WTC11 (cell line): ENCODE data around the gene ALX4. TPM values are rescaled to one million over a fixed set of nuclear protein-coding genes. Genes with fewer than 3 reads are reported as not detected.

Source experiments
- ATAC-seq: fragments of 200-7000 bp; cut with Tn5 transposase; 2 replicates; pipeline ENCODE4 v1.10.0; 2021; ENCODE audit warnings: mild to moderate bottlenecking, moderate library complexity
- CTCF ChIA-PET: fragments of 300-600 bp; sonication (Branson Sonifier 250); formaldehyde crosslinking; loops from one replicate; lab custom pipeline; 2021; ENCODE audit warnings: antibody characterized with exemption; lab: Charles Lee
- POLR2A ChIA-PET: fragments of 350-600 bp; sonication (Branson Sonifier 250); formaldehyde crosslinking; loops from one replicate; lab custom pipeline; 2021; ENCODE audit warnings: antibody characterized with exemption; lab: Charles Lee
- DNase-seq: peaks from one replicate; pipeline ENCODE4 v3.0.0; 2021; ENCODE audit warnings: low spot score
- H3K27ac Mint-ChIP-seq: 2 replicates; pipeline ENCODE4 v1.8.0; 2021; ENCODE audit warnings: mixed read lengths
- H3K27me3 Mint-ChIP-seq: 2 replicates; pipeline ENCODE4 v1.8.0; 2021; ENCODE audit warnings: low read depth, mild to moderate bottlenecking, moderate library complexity, mixed read lengths
- H3K36me3 Mint-ChIP-seq: 2 replicates; pipeline ENCODE4 v1.8.0; 2021; ENCODE audit warnings: mixed read lengths
- H3K4me1 Mint-ChIP-seq: 2 replicates; pipeline ENCODE4 v1.8.0; 2022; ENCODE audit warnings: mixed read lengths
- H3K4me3 Mint-ChIP-seq: 2 replicates; pipeline ENCODE4 v1.8.0; 2021; ENCODE audit warnings: mild to moderate bottlenecking, moderate library complexity, mixed read lengths
- H3K9me3 Mint-ChIP-seq: 2 replicates; pipeline ENCODE4 v1.8.0; 2021; ENCODE audit warnings: mixed read lengths
- ATF6 ChIP-seq: sonication (generic); formaldehyde crosslinking; IDR thresholded peaks from 2 replicates; pipeline ENCODE4 v1.8.1; 2023; ENCODE audit warnings: mild to moderate bottlenecking, missing genetic modification reagents
- CDX4 ChIP-seq: fragments of 250-450 bp; sonication (Bioruptor Pico); IDR thresholded peaks from 2 replicates; pipeline ENCODE4 v1.9.0; 2021; ENCODE audit warnings: moderate library complexity, mild to moderate bottlenecking, inconsistent platforms, borderline replicate concordance
- ESRRA ChIP-seq: sonication (generic); formaldehyde crosslinking; IDR thresholded peaks from 2 replicates; pipeline ENCODE4 v1.8.1; 2022; ENCODE audit warnings: mild to moderate bottlenecking, missing genetic modification reagents, borderline replicate concordance
- FOXJ3 ChIP-seq: sonication (generic); formaldehyde crosslinking; IDR thresholded peaks from 2 replicates; pipeline ENCODE4 v1.9.0; 2021; ENCODE audit warnings: missing genetic modification reagents, mild to moderate bottlenecking, borderline replicate concordance
- FOXP1 ChIP-seq: sonication (generic); formaldehyde crosslinking; IDR thresholded peaks from 2 replicates; pipeline ENCODE4 v1.8.0; 2022; ENCODE audit warnings: missing genetic modification reagents, mild to moderate bottlenecking, moderate library complexity, borderline replicate concordance
- GABPB1 ChIP-seq: sonication (generic); formaldehyde crosslinking; IDR thresholded peaks from 2 replicates; pipeline ENCODE4 v1.8.1; 2023; ENCODE audit warnings: mild to moderate bottlenecking, missing genetic modification reagents
- IRF1 ChIP-seq: sonication (generic); formaldehyde crosslinking; IDR thresholded peaks from 2 replicates; pipeline ENCODE4 v1.8.0; 2023; ENCODE audit warnings: missing genetic modification reagents
- MLX ChIP-seq: sonication (generic); formaldehyde crosslinking; IDR thresholded peaks from 2 replicates; pipeline ENCODE4 v1.8.1; 2023; ENCODE audit warnings: mild to moderate bottlenecking, missing genetic modification reagents, moderate library complexity
- NFE2L1 ChIP-seq: sonication (generic); formaldehyde crosslinking; IDR thresholded peaks from 2 replicates; pipeline ENCODE4 v1.8.1; 2023; ENCODE audit warnings: missing genetic modification reagents
- NR1H2 ChIP-seq: sonication (generic); formaldehyde crosslinking; IDR thresholded peaks from 2 replicates; pipeline ENCODE4 v1.9.0; 2021; ENCODE audit warnings: mild to moderate bottlenecking, moderate library complexity, missing genetic modification reagents
- NR3C1 ChIP-seq: sonication (generic); formaldehyde crosslinking; conservative IDR thresholded peaks from 2 replicates; pipeline ENCODE4 v1.8.1; 2023; ENCODE audit warnings: low read depth, mild to moderate bottlenecking, missing genetic modification reagents
- OVOL2 ChIP-seq: fragments of 250-450 bp; sonication (Bioruptor Pico); IDR thresholded peaks from 2 replicates; pipeline ENCODE4 v1.9.0; 2021; ENCODE audit warnings: mild to moderate bottlenecking, borderline replicate concordance
- PRRX2 ChIP-seq: fragments of 250-450 bp; sonication (Bioruptor Pico); IDR thresholded peaks from 2 replicates; pipeline ENCODE4 v1.8.0; 2021; ENCODE audit warnings: mild to moderate bottlenecking
- RELA ChIP-seq: sonication (generic); formaldehyde crosslinking; IDR thresholded peaks from 2 replicates; pipeline ENCODE4 v1.8.1; 2022; ENCODE audit warnings: missing genetic modification reagents, mild to moderate bottlenecking, borderline replicate concordance
- SMAD3 ChIP-seq: sonication (generic); formaldehyde crosslinking; IDR thresholded peaks from 2 replicates; pipeline ENCODE4 v1.8.0; 2022; ENCODE audit warnings: missing genetic modification reagents, mild to moderate bottlenecking, borderline replicate concordance
- SMAD4 ChIP-seq: sonication (generic); formaldehyde crosslinking; IDR thresholded peaks from 2 replicates; pipeline ENCODE4 v1.8.0; 2022; ENCODE audit warnings: mild to moderate bottlenecking, missing genetic modification reagents
- SOX15 ChIP-seq: fragments of 250-450 bp; sonication (Bioruptor Pico); IDR thresholded peaks from 2 replicates; pipeline ENCODE4 v1.9.0; 2021; ENCODE audit warnings: mild to moderate bottlenecking
- ZNF138 ChIP-seq: sonication (generic); formaldehyde crosslinking; conservative IDR thresholded peaks from 2 replicates; pipeline ENCODE4 v1.8.1; 2022; ENCODE audit warnings: mild to moderate bottlenecking, moderate library complexity, missing genetic modification reagents
- ZNF232 ChIP-seq: sonication (generic); formaldehyde crosslinking; IDR thresholded peaks from 2 replicates; pipeline ENCODE4 v1.8.0; 2022; ENCODE audit warnings: mild to moderate bottlenecking, missing genetic modification reagents
- ZNF317 ChIP-seq: sonication (generic); formaldehyde crosslinking; IDR thresholded peaks from 2 replicates; pipeline ENCODE4 v1.8.1; 2023; ENCODE audit warnings: low read depth, mild to moderate bottlenecking, moderate library complexity, missing genetic modification reagents, borderline replicate concordance
- ZNF396 ChIP-seq: fragments of 250-450 bp; sonication (Bioruptor Pico); IDR thresholded peaks from 2 replicates; pipeline ENCODE4 v1.8.0; 2021; ENCODE audit warnings: mild to moderate bottlenecking, moderate library complexity, borderline replicate concordance
- ZSCAN18 ChIP-seq: fragments of 250-450 bp; sonication (Bioruptor Pico); IDR thresholded peaks from 2 replicates; pipeline ENCODE4 v2.1.2; 2022; ENCODE audit warnings: mild to moderate bottlenecking, moderate library complexity
- total RNA-seq: library from RNA; stranded (reverse); gene quantifications from 3 replicates; pipeline ENCODE4 v1.2.3, GENCODE V29; 2021
- TF ChIP-seq, protein P1 (sequence below): fragments of 200-600 bp; IDR thresholded peaks from 2 replicates; pipeline ENCODE4 v1.8.0; 2022; ENCODE audit warnings: antibody characterized with exemption
- TF ChIP-seq, protein P2 (sequence below): sonication (generic); formaldehyde crosslinking; IDR thresholded peaks from 2 replicates; pipeline ENCODE4 v1.8.0; 2022; ENCODE audit warnings: mild to moderate bottlenecking, missing genetic modification reagents
- TF ChIP-seq, protein P3 (sequence below): sonication (generic); formaldehyde crosslinking; conservative IDR thresholded peaks from 2 replicates; pipeline ENCODE4 v1.8.1; 2023; ENCODE audit warnings: mild to moderate bottlenecking, low read depth, missing genetic modification reagents, moderate library complexity

ALX4 gene
- total RNA-seq, 1 experiment from 2014 or later: not detected

DNA sequence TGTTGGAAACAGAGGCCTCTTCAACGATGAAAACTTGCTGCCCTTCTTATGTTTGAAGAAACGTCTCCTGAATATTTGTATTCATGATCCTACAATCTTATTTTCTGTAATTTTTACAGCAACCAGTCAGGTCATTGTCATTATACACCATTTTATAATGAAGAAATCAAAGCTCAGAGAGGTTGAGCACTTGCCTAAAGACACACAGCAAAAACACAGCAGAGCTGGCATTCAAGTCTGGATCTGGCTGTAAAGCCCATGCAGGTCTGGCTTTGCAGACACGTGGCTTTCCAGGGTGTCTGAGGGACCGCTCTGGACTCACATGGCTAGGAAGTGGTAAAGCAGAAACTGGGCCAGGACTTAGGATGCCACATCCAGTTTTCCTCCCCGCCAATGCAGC is 15.8 kb upstream of the ALX4 start (continued):
- no peak for TF ChIP-seq ZNF396 (CRISPR knock-in tag)
- TF ChIP-seq MLX: no peak
- TF ChIP-seq, protein P1, sequence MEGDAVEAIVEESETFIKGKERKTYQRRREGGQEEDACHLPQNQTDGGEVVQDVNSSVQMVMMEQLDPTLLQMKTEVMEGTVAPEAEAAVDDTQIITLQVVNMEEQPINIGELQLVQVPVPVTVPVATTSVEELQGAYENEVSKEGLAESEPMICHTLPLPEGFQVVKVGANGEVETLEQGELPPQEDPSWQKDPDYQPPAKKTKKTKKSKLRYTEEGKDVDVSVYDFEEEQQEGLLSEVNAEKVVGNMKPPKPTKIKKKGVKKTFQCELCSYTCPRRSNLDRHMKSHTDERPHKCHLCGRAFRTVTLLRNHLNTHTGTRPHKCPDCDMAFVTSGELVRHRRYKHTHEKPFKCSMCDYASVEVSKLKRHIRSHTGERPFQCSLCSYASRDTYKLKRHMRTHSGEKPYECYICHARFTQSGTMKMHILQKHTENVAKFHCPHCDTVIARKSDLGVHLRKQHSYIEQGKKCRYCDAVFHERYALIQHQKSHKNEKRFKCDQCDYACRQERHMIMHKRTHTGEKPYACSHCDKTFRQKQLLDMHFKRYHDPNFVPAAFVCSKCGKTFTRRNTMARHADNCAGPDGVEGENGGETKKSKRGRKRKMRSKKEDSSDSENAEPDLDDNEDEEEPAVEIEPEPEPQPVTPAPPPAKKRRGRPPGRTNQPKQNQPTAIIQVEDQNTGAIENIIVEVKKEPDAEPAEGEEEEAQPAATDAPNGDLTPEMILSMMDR: no peak
- no peak for TF ChIP-seq RELA (CRISPR knock-in tag)
- TF ChIP-seq SOX15 (CRISPR knock-in tag): no peak
- no peak for TF ChIP-seq CDX4 (CRISPR knock-in tag)
- TF ChIP-seq PRRX2 (CRISPR knock-in tag): no peak
- no peak for TF ChIP-seq ZNF232 (CRISPR knock-in tag)
- TF ChIP-seq ZNF138 (CRISPR knock-in tag): no peak
- TF ChIP-seq NR1H2 (CRISPR knock-in tag): no peak
- no peak for TF ChIP-seq SMAD4 (CRISPR knock-in tag)
- no peak for TF ChIP-seq SMAD3 (CRISPR knock-in tag)
- TF ChIP-seq NR3C1: no peak
- no peak for TF ChIP-seq ZNF317 (CRISPR knock-in tag)
- no peak for TF ChIP-seq NFE2L1 (CRISPR knock-in tag)

- H3K36me3 Mint-ChIP-seq: no peaks in the 10 kb centered on the region
- ATAC-seq (no peak), DNase-seq (no peak)
- H3K27me3 Mint-ChIP-seq: peaks cover 99% of the 10 kb centered on the region
- H3K9me3 Mint-ChIP-seq: no peaks in the 10 kb centered on the region
- no peak overlapping the region for H3K4me3 Mint-ChIP-seq
- POLR2A ChIA-PET: no interaction called here
- peaks cover 16% of the 10 kb centered on the region for H3K4me1 Mint-ChIP-seq
- H3K27ac Mint-ChIP-seq: no peak overlapping the region
- CTCF ChIA-PET: interaction anchor here (0.8 to 1.2 kb wide), 3 partner anchors 19 to 215 kb away, joined by 3 read pairs; no protein-coding TSS in a partner anchor
- TF ChIP-seq ATF6 (CRISPR knock-in tag) (no peak), GABPB1 (CRISPR knock-in tag) (no peak), ESRRA (no peak), ZSCAN18 (CRISPR knock-in tag) (no peak), OVOL2 (CRISPR knock-in tag) (no peak), FOXP1 (no peak), IRF1 (no peak), FOXJ3 (CRISPR knock-in tag) (no peak)
- TF ChIP-seq, protein P2, sequence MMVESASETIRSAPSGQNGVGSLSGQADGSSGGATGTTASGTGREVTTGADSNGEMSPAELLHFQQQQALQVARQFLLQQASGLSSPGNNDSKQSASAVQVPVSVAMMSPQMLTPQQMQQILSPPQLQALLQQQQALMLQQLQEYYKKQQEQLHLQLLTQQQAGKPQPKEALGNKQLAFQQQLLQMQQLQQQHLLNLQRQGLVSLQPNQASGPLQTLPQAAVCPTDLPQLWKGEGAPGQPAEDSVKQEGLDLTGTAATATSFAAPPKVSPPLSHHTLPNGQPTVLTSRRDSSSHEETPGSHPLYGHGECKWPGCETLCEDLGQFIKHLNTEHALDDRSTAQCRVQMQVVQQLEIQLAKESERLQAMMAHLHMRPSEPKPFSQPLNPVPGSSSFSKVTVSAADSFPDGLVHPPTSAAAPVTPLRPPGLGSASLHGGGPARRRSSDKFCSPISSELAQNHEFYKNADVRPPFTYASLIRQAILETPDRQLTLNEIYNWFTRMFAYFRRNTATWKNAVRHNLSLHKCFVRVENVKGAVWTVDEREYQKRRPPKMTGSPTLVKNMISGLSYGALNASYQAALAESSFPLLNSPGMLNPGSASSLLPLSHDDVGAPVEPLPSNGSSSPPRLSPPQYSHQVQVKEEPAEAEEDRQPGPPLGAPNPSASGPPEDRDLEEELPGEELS (CRISPR knock-in tag): no peak
- TF ChIP-seq, protein P3, sequence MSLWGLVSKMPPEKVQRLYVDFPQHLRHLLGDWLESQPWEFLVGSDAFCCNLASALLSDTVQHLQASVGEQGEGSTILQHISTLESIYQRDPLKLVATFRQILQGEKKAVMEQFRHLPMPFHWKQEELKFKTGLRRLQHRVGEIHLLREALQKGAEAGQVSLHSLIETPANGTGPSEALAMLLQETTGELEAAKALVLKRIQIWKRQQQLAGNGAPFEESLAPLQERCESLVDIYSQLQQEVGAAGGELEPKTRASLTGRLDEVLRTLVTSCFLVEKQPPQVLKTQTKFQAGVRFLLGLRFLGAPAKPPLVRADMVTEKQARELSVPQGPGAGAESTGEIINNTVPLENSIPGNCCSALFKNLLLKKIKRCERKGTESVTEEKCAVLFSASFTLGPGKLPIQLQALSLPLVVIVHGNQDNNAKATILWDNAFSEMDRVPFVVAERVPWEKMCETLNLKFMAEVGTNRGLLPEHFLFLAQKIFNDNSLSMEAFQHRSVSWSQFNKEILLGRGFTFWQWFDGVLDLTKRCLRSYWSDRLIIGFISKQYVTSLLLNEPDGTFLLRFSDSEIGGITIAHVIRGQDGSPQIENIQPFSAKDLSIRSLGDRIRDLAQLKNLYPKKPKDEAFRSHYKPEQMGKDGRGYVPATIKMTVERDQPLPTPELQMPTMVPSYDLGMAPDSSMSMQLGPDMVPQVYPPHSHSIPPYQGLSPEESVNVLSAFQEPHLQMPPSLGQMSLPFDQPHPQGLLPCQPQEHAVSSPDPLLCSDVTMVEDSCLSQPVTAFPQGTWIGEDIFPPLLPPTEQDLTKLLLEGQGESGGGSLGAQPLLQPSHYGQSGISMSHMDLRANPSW (CRISPR knock-in tag): no peak
Measured at GRCh38 chr11:44324749-44325525, 15.0 kb upstream of the ALX4 start.
